Measurements from ENCODE around the gene SUPT3H.

DNA sequence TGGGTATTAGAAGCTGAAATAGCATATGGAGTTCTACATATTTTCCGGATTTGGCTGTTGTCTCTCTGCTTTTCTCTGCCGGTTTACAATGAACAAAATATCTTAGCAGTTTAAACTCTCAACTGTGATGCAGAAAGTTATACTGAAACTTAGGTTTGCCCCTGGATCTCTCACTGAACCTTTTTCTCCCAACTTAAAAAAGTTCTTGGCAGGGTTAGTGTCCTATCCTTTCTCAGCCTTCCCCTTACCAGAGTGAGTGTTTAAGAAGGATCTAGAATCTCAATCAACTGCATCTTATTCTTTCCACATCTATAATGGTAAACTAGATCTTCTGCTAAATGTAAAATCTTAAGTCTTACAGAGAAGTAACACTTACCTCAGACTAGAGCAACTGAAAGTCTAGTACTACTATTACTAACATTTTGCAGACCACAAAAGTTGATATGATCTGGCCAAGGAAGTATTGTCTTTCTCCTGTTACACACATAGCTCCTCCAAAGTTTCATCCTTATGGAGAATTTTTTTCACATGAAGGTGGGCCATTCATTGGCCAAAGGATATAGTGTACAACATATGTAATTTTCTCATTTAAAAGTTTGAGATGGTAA lies 441.9 kb downstream of the SUPT3H start:
- TF ChIP-seq POLR2A (IDR thresholded peaks at IDR 0.05; ENCODE audit: low read depth, low read length) (no peak), POLR2AphosphoS5 (IDR thresholded peaks at IDR 0.05; ENCODE audit: low read depth, low read length) (no peak), SPI1 (IDR thresholded peaks at IDR 0.05; ENCODE audit: low read depth, low read length) (no peak), TAF1 (IDR thresholded peaks at IDR 0.05; ENCODE audit: low read depth, low read length) (no peak)
